MM.1S (cell line): ENCODE results near the gene AGK.
A peak's percentile ranks its signal among the peaks of the same experiment; 100 is the strongest.

Experiments
- DNase-seq: peaks from one replicate; pipeline ENCODE4 v3.0.0-alpha.2; 2015
- H2AFZ ChIP-seq: fragments of 300-600 bp; sonication (generic); 2 replicates; pipeline ENCODE4 v1.6.0; 2016; ENCODE audit warnings: antibody characterized with exemption, low read length
- H3F3A ChIP-seq: fragments of 300-600 bp; sonication (generic); 2 replicates; pipeline ENCODE4 v1.6.1; 2016; ENCODE audit warnings: mild to moderate bottlenecking, antibody characterized with exemption, low read length, moderate library complexity, mixed read lengths; ENCODE audit not compliant: insufficient read depth
- H3K27ac ChIP-seq: fragments of 300-600 bp; sonication (generic); 2 replicates; pipeline ENCODE4 v1.5.1; 2016; ENCODE audit warnings: mild to moderate bottlenecking, low read length
- H3K27me3 ChIP-seq: fragments of 300-600 bp; sonication (generic); replicated peaks from 2 replicates; pipeline ENCODE4 v1.6.0; 2016; ENCODE audit warnings: low read length; ENCODE audit not compliant: insufficient read depth
- H3K36me3 ChIP-seq: fragments of 300-600 bp; sonication (generic); replicated peaks from 2 replicates; pipeline ENCODE4 v1.6.1; 2016; ENCODE audit warnings: mild to moderate bottlenecking, low read length, mixed read lengths; ENCODE audit not compliant: insufficient read depth
- H3K4me1 ChIP-seq: fragments of 300-600 bp; sonication (generic); 2 replicates; pipeline ENCODE4 v1.6.1; 2016; ENCODE audit warnings: low read length, mixed read lengths
- H3K4me2 ChIP-seq: fragments of 300-600 bp; sonication (generic); 2 replicates; pipeline ENCODE4 v1.6.0; 2016; ENCODE audit warnings: low read depth, low read length
- H3K4me3 ChIP-seq: fragments of 300-600 bp; sonication (generic); 2 replicates; pipeline ENCODE4 v1.5.1; 2016; ENCODE audit warnings: low read length, mixed read lengths
- H3K79me2 ChIP-seq: fragments of 300-600 bp; sonication (generic); 2 replicates; pipeline ENCODE4 v1.6.1; 2016; ENCODE audit warnings: mixed run types, low read length, mixed read lengths
- H3K9ac ChIP-seq: fragments of 300-600 bp; sonication (generic); 2 replicates; pipeline ENCODE4 v1.6.1; 2016; ENCODE audit warnings: low read length, mixed read lengths
- H3K9me2 ChIP-seq: fragments of 300-600 bp; sonication (generic); replicated peaks from 2 replicates; pipeline ENCODE4 v1.6.1; 2016; ENCODE audit warnings: mild to moderate bottlenecking, low read length, mixed read lengths; ENCODE audit not compliant: insufficient read depth
- H3K9me3 ChIP-seq: fragments of 300-600 bp; sonication (generic); replicated peaks from 2 replicates; pipeline ENCODE4 v1.6.1; 2016; ENCODE audit warnings: mild to moderate bottlenecking, low read length, mixed read lengths; ENCODE audit not compliant: insufficient read depth
- H4K20me1 ChIP-seq: fragments of 300-600 bp; sonication (generic); 2 replicates; pipeline ENCODE4 v1.6.1; 2016; ENCODE audit warnings: mild to moderate bottlenecking, low read length, moderate library complexity, mixed read lengths; ENCODE audit not compliant: insufficient read depth
- EZH2 ChIP-seq: fragments of 300-600 bp; sonication (generic); optimal IDR thresholded peaks from 2 replicates; pipeline ENCODE3; 2017; ENCODE audit warnings: low read depth, mild to moderate bottlenecking, antibody characterized with exemption, low read length, mixed read lengths
- EZH2phosphoT487 ChIP-seq: fragments of 300-600 bp; sonication (generic); IDR thresholded peaks from 2 replicates; pipeline ENCODE4 v1.6.1; 2018; ENCODE audit warnings: antibody characterized with exemption, low read length
- TF ChIP-seq, protein P1 (sequence below): fragments of 300-600 bp; sonication (generic); IDR thresholded peaks from 2 replicates; pipeline ENCODE4 v1.5.1; 2016; ENCODE audit warnings: antibody characterized with exemption, low read length, mixed read lengths

Gene AGK

DNA sequence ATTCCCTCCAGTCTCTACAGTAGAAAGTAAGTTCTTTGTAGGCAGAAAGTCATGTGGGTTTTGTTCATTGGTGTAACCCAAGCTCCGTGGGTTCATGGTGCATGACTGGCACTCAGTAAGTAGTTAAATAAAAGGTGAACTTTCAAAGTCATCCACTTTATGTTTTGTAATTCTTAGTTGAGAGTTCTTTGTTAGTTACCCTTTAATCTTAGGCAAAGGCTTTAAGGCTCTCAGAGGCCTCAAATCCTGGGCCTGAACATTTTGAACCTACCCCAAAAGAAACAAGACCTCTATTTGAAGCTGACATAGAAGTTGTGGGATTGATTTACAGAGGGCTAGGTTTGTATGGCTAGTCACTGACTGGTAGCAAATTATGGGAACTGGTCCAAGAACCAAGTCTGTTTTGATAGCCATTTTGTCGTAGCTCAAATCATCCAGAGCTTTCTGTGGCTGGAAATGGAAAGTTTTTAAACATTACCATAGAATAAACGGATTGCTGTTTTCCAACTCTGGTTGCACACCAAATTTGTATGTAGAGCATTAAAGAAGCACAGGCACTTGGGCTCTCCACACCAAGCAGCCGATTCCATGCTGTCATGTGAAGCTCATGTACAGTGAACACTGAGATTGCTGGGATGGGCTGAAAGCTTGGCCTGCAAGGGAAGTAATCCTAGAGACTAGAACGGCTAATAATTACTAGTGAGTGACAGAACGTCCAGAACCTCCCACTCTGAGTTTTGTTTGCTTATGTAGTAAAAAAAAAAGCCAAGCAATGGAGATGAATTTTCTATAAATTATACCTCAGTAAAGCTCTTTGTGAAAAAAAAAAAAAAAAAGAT lies 97.3 kb downstream of the AGK start:
- H3K9me3 ChIP-seq, result no peaks in the 10 kb centered on the region
- H3K27ac ChIP-seq, result no peak overlapping the region
- TF ChIP-seq, protein P1, sequence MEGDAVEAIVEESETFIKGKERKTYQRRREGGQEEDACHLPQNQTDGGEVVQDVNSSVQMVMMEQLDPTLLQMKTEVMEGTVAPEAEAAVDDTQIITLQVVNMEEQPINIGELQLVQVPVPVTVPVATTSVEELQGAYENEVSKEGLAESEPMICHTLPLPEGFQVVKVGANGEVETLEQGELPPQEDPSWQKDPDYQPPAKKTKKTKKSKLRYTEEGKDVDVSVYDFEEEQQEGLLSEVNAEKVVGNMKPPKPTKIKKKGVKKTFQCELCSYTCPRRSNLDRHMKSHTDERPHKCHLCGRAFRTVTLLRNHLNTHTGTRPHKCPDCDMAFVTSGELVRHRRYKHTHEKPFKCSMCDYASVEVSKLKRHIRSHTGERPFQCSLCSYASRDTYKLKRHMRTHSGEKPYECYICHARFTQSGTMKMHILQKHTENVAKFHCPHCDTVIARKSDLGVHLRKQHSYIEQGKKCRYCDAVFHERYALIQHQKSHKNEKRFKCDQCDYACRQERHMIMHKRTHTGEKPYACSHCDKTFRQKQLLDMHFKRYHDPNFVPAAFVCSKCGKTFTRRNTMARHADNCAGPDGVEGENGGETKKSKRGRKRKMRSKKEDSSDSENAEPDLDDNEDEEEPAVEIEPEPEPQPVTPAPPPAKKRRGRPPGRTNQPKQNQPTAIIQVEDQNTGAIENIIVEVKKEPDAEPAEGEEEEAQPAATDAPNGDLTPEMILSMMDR, result no peak
- TF ChIP-seq EZH2phosphoT487 (no peak), EZH2 (no peak)
- H3K4me1 ChIP-seq, result no peaks in the 10 kb centered on the region
- no peak overlapping the region for H3K4me3 ChIP-seq
- no peak for DNase-seq
- no peaks in the 10 kb centered on the region; the same call in 1 of the 2 replicates for H3F3A ChIP-seq
- no peaks in the 10 kb centered on the region for H3K79me2 ChIP-seq
- H4K20me1 ChIP-seq, result no peaks in the 10 kb centered on the region
- H3K27me3 ChIP-seq, result no peaks in the 10 kb centered on the region
- H3K9ac ChIP-seq, result no peak overlapping the region
- H3K36me3 ChIP-seq, result no peaks in the 10 kb centered on the region; the same call in 1 of the 2 replicates
- H3K4me2 ChIP-seq, result no peak overlapping the region
- H3K9me2 ChIP-seq, result no peaks in the 10 kb centered on the region
- H2AFZ ChIP-seq, result no peak overlapping the region

DNA sequence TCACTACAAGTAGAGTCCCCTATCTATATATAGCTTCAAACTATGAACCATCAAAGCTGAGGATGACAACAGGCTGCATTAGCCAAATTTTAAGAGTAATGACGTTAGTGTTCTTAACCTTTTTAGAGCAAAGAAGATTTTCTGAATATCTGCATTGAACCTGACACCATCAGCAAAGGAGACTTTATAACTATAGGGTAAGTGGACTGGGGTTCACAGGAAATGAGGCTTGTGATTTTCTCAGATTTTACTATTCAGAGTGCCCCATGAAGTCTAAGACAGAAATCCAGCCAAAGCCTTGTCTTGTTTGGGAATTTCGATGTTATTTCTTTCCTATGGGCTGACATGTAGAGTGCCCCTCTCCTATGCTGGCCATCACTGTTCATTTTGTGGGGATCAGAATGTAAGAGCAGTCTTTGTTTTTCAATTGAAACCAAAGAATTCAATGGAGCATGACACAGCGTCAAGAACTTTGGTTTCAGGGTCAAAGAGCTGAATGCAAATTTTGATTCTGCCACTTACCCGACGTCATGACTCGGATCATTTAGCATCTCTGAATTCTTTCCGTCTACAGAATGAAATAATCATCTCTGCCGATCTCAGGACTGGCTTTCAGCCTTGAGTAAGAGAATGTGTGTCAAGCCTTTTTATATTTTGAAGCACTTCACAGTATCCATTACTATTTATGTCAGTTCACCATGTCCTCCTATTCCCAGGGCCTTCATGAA lies 98.1 kb downstream of the AGK start:
- no peaks in the 10 kb centered on the region for H4K20me1 ChIP-seq
- no peak overlapping the region for H3K4me3 ChIP-seq
- H3K9me2 ChIP-seq, result no peaks in the 10 kb centered on the region
- H3K4me1 ChIP-seq, result no peaks in the 10 kb centered on the region
- no peaks in the 10 kb centered on the region for H3K79me2 ChIP-seq
- H3K9me3 ChIP-seq, result no peaks in the 10 kb centered on the region
- no peaks in the 10 kb centered on the region; the same call in 1 of the 2 replicates for H3K36me3 ChIP-seq
- no peak overlapping the region for H3K27ac ChIP-seq
- TF ChIP-seq EZH2 (no peak), EZH2phosphoT487 (no peak)
- TF ChIP-seq, protein P1, result no peak
- H3K9ac ChIP-seq, result no peak overlapping the region
- no peaks in the 10 kb centered on the region for H3K27me3 ChIP-seq
- no peak for DNase-seq
- H3K4me2 ChIP-seq, result no peak overlapping the region
- no peaks in the 10 kb centered on the region; the same call in 1 of the 2 replicates for H3F3A ChIP-seq
- no peak overlapping the region for H2AFZ ChIP-seq

DNA sequence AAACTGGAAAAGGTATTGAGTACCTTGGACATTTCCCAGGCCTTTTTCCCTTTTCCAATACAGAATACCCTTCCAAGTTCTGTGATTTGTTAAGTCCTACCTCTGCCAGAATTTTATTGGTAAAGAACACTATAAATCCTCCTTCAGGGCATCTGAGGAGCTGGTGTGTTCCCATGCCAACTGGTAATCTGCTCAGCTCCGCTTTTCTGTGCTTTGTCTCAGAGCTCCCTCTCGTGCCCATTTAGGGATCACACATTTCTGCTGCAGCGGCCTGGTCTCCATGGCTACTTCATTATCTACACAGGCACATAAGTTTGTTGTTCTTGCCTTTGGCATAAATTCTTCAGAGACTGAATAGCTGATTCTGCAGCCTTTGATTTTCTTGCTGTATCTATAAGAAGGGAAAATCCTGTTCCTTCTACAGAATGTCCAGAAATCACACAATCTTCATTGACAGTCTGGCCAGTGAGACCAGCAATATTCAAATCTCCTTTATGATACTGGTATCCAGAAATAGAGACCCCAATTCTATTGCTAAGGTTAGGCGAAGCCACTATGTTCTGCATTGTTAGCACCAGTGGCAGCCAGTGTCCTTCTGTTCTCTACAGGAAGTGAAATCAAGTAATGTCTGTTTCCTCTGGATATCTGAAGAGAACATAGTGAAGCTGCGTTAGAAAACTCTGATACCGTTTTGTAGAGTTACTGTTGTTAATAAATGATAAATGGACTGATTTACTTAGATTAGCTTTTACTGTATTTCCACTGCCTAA lies 98.8 kb downstream of the AGK start:
- Histone ChIP-seq H3K79me2 (no peaks in the 10 kb centered on the region), H3K9me3 (no peaks in the 10 kb centered on the region), H4K20me1 (no peaks in the 10 kb centered on the region), H3F3A (no peaks in the 10 kb centered on the region; the same call in 1 of the 2 replicates), H3K36me3 (no peaks in the 10 kb centered on the region; the same call in 1 of the 2 replicates), H3K9ac (no peak overlapping the region), H3K27me3 (no peaks in the 10 kb centered on the region), H3K4me3 (no peak overlapping the region), H2AFZ (no peak overlapping the region), H3K4me1 (no peaks in the 10 kb centered on the region), H3K4me2 (no peak overlapping the region), H3K27ac (no peak overlapping the region), H3K9me2 (no peaks in the 10 kb centered on the region)
- DNase-seq, result peak; percentile 30
- TF ChIP-seq, protein P1, result peak; percentile 49
- no peak for TF ChIP-seq EZH2phosphoT487
- TF ChIP-seq EZH2, result no peak
